ENCODE data around the gene XYLT2. TPM values are rescaled to one million over a fixed set of nuclear protein-coding genes. Genes with fewer than 3 reads are reported as not detected.
A peak's percentile ranks its signal among the peaks of the same experiment; 100 is the strongest.

The XYLT2 gene
- total RNA-seq, 1 experiment from 2014 or later, result 39.7 TPM

DNA sequence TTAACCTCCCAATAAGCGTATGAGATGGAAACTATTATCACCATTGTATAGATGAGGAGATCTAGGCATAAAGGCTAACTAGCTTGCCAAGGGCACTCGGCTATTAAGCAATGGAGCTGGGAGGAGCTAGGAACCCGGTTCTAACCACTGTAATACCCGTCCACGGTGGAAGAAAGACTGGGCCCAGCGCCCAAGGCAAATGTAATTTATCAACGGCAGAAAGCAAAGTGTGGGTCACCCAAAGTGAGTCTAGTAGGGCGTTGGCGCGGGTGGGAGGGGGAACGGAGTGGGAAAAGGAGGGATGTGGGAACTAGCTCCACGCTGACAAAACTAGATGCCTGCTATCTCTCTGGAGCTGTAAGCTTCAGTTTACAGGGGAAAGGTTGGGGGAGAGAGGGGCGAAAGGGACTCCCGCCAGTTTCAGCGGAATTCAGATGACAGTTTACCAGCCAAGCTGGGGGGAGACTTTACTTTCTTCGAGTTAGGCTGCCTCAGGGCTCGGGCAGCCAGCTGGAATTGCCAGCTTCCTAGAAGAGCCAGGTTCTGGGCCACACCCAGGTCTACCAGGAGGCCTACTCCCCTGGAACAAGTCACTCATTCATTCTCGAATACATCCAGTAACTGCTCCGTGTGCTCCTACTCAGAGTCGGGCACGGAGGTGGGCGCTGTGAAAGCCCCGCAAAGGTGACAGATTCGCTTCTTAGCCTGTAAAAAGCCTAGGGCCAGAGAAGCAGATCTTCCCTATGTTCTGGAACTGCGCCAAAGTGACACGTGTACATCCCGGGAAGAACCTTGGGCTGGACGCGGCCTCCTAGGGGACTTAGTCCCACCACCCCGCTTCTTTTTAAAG, 50.6 kb downstream of the XYLT2 start:
- DNase-seq (ENCODE audit: low spot score) (no peak), ATAC-seq (0 out of 2 replicates have a peak, but pooled peaks have one; percentile 14)
- Mint-ChIP-seq H3K9me3 (peaks cover 20% of the 10 kb centered on the region), H3K27me3 (ENCODE audit: low read depth) (peaks cover 7% of the 10 kb centered on the region), H3K36me3 (peaks cover 46% of the 10 kb centered on the region), H3K4me1 (peaks cover 10% of the 10 kb centered on the region), H3K27ac (peak overlapping the region; percentile 91; the same call in 1 of the 2 replicates), H3K4me3 (peak overlapping the region; percentile 93)
- TF ChIP-seq, protein P1, sequence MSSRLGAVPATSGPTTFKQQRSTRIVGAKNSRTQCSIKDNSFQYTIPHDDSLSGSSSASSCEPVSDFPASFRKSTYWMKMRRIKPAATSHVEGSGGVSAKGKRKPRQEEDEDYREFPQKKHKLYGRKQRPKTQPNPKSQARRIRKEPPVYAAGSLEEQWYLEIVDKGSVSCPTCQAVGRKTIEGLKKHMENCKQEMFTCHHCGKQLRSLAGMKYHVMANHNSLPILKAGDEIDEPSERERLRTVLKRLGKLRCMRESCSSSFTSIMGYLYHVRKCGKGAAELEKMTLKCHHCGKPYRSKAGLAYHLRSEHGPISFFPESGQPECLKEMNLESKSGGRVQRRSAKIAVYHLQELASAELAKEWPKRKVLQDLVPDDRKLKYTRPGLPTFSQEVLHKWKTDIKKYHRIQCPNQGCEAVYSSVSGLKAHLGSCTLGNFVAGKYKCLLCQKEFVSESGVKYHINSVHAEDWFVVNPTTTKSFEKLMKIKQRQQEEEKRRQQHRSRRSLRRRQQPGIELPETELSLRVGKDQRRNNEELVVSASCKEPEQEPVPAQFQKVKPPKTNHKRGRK (CRISPR knock-in tag; IDR thresholded peaks at IDR 0.05; ENCODE audit: borderline replicate concordance), result no peak
- TF ChIP-seq ZNF317 (CRISPR knock-in tag; IDR thresholded peaks at IDR 0.05; ENCODE audit: borderline replicate concordance, low read depth) (no peak), IRF2 (CRISPR knock-in tag; IDR thresholded peaks at IDR 0.05; ENCODE audit: borderline replicate concordance, low read depth) (no peak), ZNF121 (CRISPR knock-in tag; IDR thresholded peaks at IDR 0.05) (no peak), TCF7 (CRISPR knock-in tag; IDR thresholded peaks at IDR 0.05; ENCODE audit: low read depth) (no peak), JAZF1 (CRISPR knock-in tag; IDR thresholded peaks at IDR 0.05) (no peak), ZNF138 (CRISPR knock-in tag; conservative IDR thresholded peaks at IDR 0.05) (no peak), ZNF396 (CRISPR knock-in tag; IDR thresholded peaks at IDR 0.05; ENCODE audit: borderline replicate concordance) (no peak)
- TF ChIP-seq, protein P2, sequence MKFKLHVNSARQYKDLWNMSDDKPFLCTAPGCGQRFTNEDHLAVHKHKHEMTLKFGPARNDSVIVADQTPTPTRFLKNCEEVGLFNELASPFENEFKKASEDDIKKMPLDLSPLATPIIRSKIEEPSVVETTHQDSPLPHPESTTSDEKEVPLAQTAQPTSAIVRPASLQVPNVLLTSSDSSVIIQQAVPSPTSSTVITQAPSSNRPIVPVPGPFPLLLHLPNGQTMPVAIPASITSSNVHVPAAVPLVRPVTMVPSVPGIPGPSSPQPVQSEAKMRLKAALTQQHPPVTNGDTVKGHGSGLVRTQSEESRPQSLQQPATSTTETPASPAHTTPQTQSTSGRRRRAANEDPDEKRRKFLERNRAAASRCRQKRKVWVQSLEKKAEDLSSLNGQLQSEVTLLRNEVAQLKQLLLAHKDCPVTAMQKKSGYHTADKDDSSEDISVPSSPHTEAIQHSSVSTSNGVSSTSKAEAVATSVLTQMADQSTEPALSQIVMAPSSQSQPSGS (CRISPR knock-in tag; IDR thresholded peaks at IDR 0.05; ENCODE audit: borderline replicate concordance, low read depth), result no peak
- TF ChIP-seq, protein P3, sequence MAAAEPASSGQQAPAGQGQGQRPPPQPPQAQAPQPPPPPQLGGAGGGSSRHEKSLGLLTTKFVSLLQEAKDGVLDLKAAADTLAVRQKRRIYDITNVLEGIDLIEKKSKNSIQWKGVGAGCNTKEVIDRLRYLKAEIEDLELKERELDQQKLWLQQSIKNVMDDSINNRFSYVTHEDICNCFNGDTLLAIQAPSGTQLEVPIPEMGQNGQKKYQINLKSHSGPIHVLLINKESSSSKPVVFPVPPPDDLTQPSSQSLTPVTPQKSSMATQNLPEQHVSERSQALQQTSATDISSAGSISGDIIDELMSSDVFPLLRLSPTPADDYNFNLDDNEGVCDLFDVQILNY (CRISPR knock-in tag; IDR thresholded peaks at IDR 0.05), result no peak
- TF ChIP-seq, protein P4, sequence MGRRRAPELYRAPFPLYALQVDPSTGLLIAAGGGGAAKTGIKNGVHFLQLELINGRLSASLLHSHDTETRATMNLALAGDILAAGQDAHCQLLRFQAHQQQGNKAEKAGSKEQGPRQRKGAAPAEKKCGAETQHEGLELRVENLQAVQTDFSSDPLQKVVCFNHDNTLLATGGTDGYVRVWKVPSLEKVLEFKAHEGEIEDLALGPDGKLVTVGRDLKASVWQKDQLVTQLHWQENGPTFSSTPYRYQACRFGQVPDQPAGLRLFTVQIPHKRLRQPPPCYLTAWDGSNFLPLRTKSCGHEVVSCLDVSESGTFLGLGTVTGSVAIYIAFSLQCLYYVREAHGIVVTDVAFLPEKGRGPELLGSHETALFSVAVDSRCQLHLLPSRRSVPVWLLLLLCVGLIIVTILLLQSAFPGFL (CRISPR knock-in tag; IDR thresholded peaks at IDR 0.05; ENCODE audit: borderline replicate concordance), result no peak
- POLR2A ChIA-PET, result interaction anchor here (0.9 to 1.8 kb wide), 6 partner anchors 30 to 227 kb away, joined by 3 to 6 read pairs (median 3); partner anchors contain the start of gene ACSF2
- CTCF ChIA-PET, result interaction anchor here (0.6 to 4.0 kb wide), 71 partner anchors 8 to 387 kb away, joined by 3 to 108 read pairs (median 6); partner anchors contain the start of genes ACSF2, CACNA1G, CHAD and EME1

DNA sequence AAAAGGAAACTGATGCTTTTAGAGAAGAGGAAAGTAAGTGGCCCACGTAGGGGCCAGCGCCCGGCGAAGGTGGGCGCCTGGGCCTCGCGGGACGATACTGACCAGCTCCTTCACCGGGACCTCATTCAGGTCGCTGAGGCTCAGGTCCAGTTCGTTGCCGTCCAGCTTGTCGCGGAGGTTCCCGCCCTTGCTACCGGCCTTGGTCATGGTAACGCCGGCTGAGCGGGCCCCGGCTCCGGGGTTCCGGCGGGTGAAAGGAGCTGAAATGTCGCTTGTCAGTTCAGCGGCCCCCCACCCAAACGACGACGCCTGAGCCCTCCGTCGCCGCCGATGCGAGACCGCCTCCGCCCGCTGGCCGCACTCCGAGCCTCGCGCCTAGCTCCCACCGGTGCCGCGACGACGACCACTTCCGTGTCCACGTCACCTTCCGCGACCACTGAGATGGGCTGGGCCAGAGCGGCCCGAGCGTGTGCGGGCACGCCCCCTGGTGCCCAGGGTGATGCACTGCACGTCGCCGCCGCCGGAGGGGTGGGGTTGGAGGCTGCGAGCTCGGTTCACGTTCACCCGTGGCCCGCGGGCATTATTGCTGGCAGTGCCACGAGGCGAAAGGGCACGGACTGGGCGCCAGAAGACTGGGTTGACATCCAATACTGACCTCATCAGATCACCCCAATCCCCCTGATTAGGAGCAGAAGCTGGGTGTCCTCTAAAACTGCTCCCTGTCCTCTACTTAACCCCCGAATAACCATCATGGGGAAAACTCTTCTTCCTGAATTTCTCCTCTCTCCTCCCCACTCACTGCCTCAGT, 51.4 kb downstream of the XYLT2 start, which contains the start of gene LRRC59:
TSS of gene LRRC59 (minus strand) at position 413 of the 808 bp plus-strand sequence. CDS start at position 207, 206 bp downstream.
- Mint-ChIP-seq H3K4me1 (peaks cover 10% of the 10 kb centered on the region), H3K27me3 (ENCODE audit: low read depth) (peaks cover 7% of the 10 kb centered on the region), H3K4me3 (peak within 1 kb of the TSS; percentile 93), H3K36me3 (peaks cover 38% of the 10 kb centered on the region), H3K27ac (no peak within 1 kb of the TSS), H3K9me3 (peaks cover 20% of the 10 kb centered on the region)
- POLR2A ChIA-PET, result interaction anchor here (0.6 to 1.8 kb wide), 7 partner anchors 29 to 633 kb away, joined by 3 to 8 read pairs (median 3); partner anchors contain the start of genes ACSF2 and FAM117A
- DNase-seq (ENCODE audit: low spot score) (peak; percentile 88), ATAC-seq (peak; percentile 93)
- CTCF ChIA-PET, result interaction anchor here (0.6 to 4.0 kb wide), 79 partner anchors 8 to 399 kb away, joined by 3 to 108 read pairs (median 5); partner anchors contain the start of genes ACSF2, CACNA1G, CHAD and EME1
- TF ChIP-seq ELF4 (CRISPR knock-in tag; IDR thresholded peaks at IDR 0.05; ENCODE audit: low read depth) (peak; percentile 86; the same call in 1 of the 2 replicates), FOXK1 (CRISPR knock-in tag; IDR thresholded peaks at IDR 0.05) (peak; percentile 98), SP1 (CRISPR knock-in tag; conservative IDR thresholded peaks at IDR 0.05) (peak; percentile 98), ZNF317 (CRISPR knock-in tag; IDR thresholded peaks at IDR 0.05; ENCODE audit: borderline replicate concordance, low read depth) (0 out of 2 replicates have a peak, but pooled peaks have one; percentile 39)
- TF ChIP-seq, protein P5, sequence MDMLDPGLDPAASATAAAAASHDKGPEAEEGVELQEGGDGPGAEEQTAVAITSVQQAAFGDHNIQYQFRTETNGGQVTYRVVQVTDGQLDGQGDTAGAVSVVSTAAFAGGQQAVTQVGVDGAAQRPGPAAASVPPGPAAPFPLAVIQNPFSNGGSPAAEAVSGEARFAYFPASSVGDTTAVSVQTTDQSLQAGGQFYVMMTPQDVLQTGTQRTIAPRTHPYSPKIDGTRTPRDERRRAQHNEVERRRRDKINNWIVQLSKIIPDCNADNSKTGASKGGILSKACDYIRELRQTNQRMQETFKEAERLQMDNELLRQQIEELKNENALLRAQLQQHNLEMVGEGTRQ (CRISPR knock-in tag; IDR thresholded peaks at IDR 0.05), result peak; percentile 29
- TF ChIP-seq, protein P6, sequence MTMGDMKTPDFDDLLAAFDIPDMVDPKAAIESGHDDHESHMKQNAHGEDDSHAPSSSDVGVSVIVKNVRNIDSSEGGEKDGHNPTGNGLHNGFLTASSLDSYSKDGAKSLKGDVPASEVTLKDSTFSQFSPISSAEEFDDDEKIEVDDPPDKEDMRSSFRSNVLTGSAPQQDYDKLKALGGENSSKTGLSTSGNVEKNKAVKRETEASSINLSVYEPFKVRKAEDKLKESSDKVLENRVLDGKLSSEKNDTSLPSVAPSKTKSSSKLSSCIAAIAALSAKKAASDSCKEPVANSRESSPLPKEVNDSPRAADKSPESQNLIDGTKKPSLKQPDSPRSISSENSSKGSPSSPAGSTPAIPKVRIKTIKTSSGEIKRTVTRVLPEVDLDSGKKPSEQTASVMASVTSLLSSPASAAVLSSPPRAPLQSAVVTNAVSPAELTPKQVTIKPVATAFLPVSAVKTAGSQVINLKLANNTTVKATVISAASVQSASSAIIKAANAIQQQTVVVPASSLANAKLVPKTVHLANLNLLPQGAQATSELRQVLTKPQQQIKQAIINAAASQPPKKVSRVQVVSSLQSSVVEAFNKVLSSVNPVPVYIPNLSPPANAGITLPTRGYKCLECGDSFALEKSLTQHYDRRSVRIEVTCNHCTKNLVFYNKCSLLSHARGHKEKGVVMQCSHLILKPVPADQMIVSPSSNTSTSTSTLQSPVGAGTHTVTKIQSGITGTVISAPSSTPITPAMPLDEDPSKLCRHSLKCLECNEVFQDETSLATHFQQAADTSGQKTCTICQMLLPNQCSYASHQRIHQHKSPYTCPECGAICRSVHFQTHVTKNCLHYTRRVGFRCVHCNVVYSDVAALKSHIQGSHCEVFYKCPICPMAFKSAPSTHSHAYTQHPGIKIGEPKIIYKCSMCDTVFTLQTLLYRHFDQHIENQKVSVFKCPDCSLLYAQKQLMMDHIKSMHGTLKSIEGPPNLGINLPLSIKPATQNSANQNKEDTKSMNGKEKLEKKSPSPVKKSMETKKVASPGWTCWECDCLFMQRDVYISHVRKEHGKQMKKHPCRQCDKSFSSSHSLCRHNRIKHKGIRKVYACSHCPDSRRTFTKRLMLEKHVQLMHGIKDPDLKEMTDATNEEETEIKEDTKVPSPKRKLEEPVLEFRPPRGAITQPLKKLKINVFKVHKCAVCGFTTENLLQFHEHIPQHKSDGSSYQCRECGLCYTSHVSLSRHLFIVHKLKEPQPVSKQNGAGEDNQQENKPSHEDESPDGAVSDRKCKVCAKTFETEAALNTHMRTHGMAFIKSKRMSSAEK (CRISPR knock-in tag; IDR thresholded peaks at IDR 0.05; ENCODE audit: borderline replicate concordance), result no peak
